ENCODE results near the gene BCL11A.

- TF ChIP-seq TAF1 (IDR thresholded peaks at IDR 0.05; ENCODE audit: low read depth) (no peak), RAD21 (IDR thresholded peaks at IDR 0.05; ENCODE audit: low read depth) (no peak), CREB1 (IDR thresholded peaks at IDR 0.05; ENCODE audit: low read depth) (no peak), TCF12 (IDR thresholded peaks at IDR 0.05; ENCODE audit: low read depth) (no peak), REST (IDR thresholded peaks at IDR 0.05; ENCODE audit: low read depth) (no peak), YY1 (IDR thresholded peaks at IDR 0.05; ENCODE audit: low read depth) (no peak), EP300 (IDR thresholded peaks at IDR 0.05; ENCODE audit: borderline replicate concordance) (no peak), EGR1 (IDR thresholded peaks at IDR 0.05) (no peak), FOXM1 (IDR thresholded peaks at IDR 0.05; ENCODE audit: borderline replicate concordance, low read depth) (no peak), NFIC (IDR thresholded peaks at IDR 0.05) (no peak), CEBPB (IDR thresholded peaks at IDR 0.05) (no peak), ZBTB7A (IDR thresholded peaks at IDR 0.05; ENCODE audit: low read depth) (no peak)
- TF ChIP-seq, protein P1, sequence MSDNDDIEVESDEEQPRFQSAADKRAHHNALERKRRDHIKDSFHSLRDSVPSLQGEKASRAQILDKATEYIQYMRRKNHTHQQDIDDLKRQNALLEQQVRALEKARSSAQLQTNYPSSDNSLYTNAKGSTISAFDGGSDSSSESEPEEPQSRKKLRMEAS (IDR thresholded peaks at IDR 0.05): no peak
- TF ChIP-seq, protein P2, sequence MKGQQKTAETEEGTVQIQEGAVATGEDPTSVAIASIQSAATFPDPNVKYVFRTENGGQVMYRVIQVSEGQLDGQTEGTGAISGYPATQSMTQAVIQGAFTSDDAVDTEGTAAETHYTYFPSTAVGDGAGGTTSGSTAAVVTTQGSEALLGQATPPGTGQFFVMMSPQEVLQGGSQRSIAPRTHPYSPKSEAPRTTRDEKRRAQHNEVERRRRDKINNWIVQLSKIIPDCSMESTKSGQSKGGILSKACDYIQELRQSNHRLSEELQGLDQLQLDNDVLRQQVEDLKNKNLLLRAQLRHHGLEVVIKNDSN (IDR thresholded peaks at IDR 0.05): no peak
Measured at GRCh38 chr2:60466161-60466702, 87.2 kb downstream of the BCL11A start.

Measured in Ishikawa (cell line).